ENCODE results near the gene C9orf50. TPM values are rescaled to one million over a fixed set of nuclear protein-coding genes. Genes with fewer than 3 reads are reported as not detected.

Gene C9orf50
- total RNA-seq, 4 donors from 2014 or later = 0.64 TPM; not detected in 3

DNA sequence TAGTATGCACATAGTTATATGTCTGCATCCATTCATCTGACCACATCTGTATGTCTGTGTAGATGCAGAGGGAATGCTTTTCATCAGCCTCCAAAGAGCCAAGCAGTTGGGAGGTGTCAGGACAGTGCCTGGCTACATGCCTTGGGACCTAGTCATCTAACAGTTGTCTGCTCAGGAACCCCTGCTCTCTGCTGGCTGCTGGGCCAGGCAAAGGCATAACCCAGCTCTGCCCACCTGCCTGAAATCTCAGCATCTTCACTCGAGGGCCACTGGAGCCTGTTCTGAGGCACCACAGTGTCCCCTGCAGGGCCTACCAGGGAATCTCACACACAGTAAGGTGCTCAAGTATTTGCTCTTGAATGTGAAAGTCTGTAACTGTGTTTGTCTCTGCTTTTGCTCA lies 3.7 kb downstream of the C9orf50 start:
- H3K36me3 ChIP-seq = no peaks in the 10 kb centered on the region
- TF ChIP-seq POLR2AphosphoS5 (IDR thresholded peaks at IDR 0.05) (no peak), POLR2A (IDR thresholded peaks at IDR 0.05) (no peak), EP300 (IDR thresholded peaks at IDR 0.05) (no peak)
- TF ChIP-seq, protein P1, sequence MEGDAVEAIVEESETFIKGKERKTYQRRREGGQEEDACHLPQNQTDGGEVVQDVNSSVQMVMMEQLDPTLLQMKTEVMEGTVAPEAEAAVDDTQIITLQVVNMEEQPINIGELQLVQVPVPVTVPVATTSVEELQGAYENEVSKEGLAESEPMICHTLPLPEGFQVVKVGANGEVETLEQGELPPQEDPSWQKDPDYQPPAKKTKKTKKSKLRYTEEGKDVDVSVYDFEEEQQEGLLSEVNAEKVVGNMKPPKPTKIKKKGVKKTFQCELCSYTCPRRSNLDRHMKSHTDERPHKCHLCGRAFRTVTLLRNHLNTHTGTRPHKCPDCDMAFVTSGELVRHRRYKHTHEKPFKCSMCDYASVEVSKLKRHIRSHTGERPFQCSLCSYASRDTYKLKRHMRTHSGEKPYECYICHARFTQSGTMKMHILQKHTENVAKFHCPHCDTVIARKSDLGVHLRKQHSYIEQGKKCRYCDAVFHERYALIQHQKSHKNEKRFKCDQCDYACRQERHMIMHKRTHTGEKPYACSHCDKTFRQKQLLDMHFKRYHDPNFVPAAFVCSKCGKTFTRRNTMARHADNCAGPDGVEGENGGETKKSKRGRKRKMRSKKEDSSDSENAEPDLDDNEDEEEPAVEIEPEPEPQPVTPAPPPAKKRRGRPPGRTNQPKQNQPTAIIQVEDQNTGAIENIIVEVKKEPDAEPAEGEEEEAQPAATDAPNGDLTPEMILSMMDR (IDR thresholded peaks at IDR 0.05) = peak in 1 of 2 donors; percentile 7
- 14% methylated on average over 1 of the region's 1 CpG for WGBS
- DNase-seq (ENCODE audit: low spot score in 2 of 2) = no peak
- peaks cover 16% of the 10 kb centered on the region for H3K4me1 ChIP-seq
- no peak overlapping the region for H3K27ac ChIP-seq
- H3K9me3 ChIP-seq = no peaks in the 10 kb centered on the region
- peaks cover 7% of the 10 kb centered on the region for H3K27me3 ChIP-seq
- no peak overlapping the region for H3K4me3 ChIP-seq

DNA sequence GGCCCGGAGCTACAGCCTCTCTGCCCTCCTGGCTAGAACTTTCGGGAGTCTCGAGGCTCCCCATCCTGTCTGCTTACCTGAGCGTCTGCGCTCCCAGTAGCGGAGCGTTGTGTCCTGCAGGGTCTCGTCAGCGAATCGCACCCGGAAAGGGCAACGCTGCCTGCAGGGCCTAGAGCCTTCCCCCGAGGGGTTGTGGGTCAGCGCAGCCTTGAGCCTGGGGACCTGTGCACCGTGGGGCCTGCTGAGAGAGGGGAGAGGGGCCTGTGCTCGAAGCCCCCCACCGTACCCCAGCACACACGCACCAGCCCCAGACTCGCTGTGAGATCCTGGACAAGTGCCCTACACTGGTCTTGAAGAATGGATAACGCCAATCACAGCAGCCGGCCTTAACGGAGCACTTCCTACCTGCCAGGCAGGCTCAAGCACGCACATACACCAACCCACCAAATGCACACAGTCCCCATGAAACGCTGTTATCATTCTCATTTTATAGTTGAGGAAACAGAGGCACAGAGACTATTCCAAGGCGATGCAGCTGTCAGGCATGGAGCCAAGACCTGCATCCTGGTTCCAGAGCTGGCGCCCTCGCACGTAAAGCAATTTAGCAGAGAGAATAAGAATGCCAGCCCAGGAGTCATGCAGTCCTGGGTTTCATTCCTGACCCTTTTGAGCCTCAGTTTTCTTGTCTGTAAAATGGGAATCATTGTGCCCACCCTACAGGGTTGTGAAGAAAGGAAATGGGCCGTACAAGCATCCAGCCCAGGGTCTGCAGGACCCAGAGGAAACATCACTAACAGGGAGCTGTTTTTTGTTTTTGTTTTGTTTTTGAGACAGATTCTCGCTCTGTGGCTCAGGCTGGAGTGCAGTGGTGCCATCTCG lies 5.3 kb downstream of the C9orf50 start:
- Histone ChIP-seq H3K36me3 (no peaks in the 10 kb centered on the region), H3K4me3 (no peak overlapping the region), H3K9me3 (no peaks in the 10 kb centered on the region), H3K27ac (no peak overlapping the region), H3K27me3 (peaks cover 7% of the 10 kb centered on the region), H3K4me1 (peaks cover 23% of the 10 kb centered on the region)
- no peak for DNase-seq (ENCODE audit: low spot score in 2 of 2)
- WGBS = 69% methylated on average over 15 of the region's 31 CpGs
- no peak for TF ChIP-seq EP300 (IDR thresholded peaks at IDR 0.05)
- TF ChIP-seq, protein P1 (IDR thresholded peaks at IDR 0.05) = no peak
- TF ChIP-seq POLR2A (IDR thresholded peaks at IDR 0.05) = no peak
- TF ChIP-seq POLR2AphosphoS5 (IDR thresholded peaks at IDR 0.05) = no peak

DNA sequence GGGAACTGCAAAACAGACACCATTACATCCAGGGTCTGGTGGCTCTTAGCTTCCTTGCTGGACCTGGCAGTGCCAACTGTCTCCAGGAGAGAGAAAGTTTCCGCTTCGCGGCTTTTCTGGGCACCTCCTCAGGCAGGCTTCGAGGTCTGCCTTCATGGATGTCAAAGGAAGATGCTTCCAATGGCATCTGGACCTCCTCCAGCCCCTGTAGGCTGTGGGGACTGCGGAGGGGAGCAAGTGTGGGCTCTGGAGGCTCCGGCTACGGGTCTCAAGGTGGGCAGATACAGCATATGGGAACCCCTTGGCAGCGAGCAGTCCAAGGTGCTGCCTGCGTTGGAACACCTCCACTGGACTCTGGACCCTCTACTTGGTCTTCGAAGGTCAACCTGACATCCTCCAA lies 6.0 kb downstream of the C9orf50 start:
- Histone ChIP-seq H3K4me1 (peaks cover 21% of the 10 kb centered on the region), H3K9me3 (no peaks in the 10 kb centered on the region), H3K36me3 (no peaks in the 10 kb centered on the region), H3K27ac (no peak overlapping the region), H3K4me3 (no peak overlapping the region), H3K27me3 (peaks cover 7% of the 10 kb centered on the region)
- TF ChIP-seq POLR2AphosphoS5 (IDR thresholded peaks at IDR 0.05) (no peak), POLR2A (IDR thresholded peaks at IDR 0.05) (no peak), EP300 (IDR thresholded peaks at IDR 0.05) (no peak)
- TF ChIP-seq, protein P1 (IDR thresholded peaks at IDR 0.05) = no peak
- no peak for DNase-seq (ENCODE audit: low spot score in 2 of 2)
- WGBS = 78% methylated on average over 10 of the region's 10 CpGs

DNA sequence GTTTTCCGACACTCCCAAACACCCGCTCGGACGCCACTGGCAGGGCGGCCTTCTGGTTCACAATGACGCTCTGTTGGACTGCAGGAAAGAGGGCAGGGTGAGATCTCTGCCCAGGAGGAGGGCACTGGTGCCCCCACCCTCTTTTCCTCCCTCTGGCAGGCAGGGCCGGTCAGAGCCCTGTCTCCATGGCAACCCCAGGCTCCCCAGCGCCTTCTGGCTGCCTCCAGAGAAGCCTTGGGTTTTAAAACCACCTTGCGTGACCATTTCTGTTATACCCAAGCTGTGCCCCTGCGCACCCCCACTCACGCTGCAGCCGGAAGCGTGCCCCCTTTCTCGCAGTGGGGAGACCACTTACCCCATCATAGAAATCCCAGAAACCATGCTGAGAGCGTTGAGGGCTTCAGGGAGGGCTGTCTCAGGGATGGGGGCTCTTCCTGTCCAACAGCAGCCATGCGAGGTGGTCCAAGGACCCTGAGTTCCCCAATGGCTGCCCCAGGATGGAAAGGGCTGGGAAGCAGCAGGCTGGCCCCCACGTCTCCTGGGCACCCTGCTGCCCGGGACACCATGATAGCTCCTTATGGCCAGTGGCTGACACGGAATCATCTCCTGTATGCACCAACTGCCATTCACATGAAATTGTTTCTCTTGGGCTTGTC lies 7.3 kb downstream of the C9orf50 start:
- peak overlapping the region; percentile 40 for H3K27ac ChIP-seq
- WGBS = 66% methylated on average over 14 of the region's 19 CpGs
- H3K9me3 ChIP-seq = no peaks in the 10 kb centered on the region

More for the DNA sequence above, 7.3 kb downstream of the C9orf50 start:
- Histone ChIP-seq H3K4me3 (no peak overlapping the region), H3K36me3 (no peaks in the 10 kb centered on the region), H3K27me3 (no peaks in the 10 kb centered on the region), H3K4me1 (peaks cover 30% of the 10 kb centered on the region)
- TF ChIP-seq, protein P1 (IDR thresholded peaks at IDR 0.05) = no peak
- TF ChIP-seq POLR2A (IDR thresholded peaks at IDR 0.05) (no peak), EP300 (IDR thresholded peaks at IDR 0.05) (no peak)
- DNase-seq (ENCODE audit: low spot score in 2 of 2) = no peak
